ENCODE results near the gene UFSP2.

UFSP2 gene
- 7.9 reads per million, percentile 27 among the genes with 10 or more reads in this experiment for total RNA-seq

GRCh38 chr4:185425647-185426352 is at the start of gene UFSP2:
TSS of gene UFSP2 (minus strand) at chr4:185425964. CDS start at chr4:185425868, 96 bp downstream.
- DNase-seq: peak; percentile 86

- DNase-seq: no peak
Measured at GRCh38 chr4:185473247-185473646, 47.5 kb upstream of the UFSP2 start.

GRCh38 chr4:185472103-185472542 is 46.4 kb upstream of the UFSP2 start:
- no peak for DNase-seq

- peak; percentile 83 for DNase-seq
Measured at GRCh38 chr4:185471235-185472102, 45.7 kb upstream of the UFSP2 start, which contains the start of gene CCDC110. TSS of gene CCDC110 (minus strand) at chr4:185471733. CDS start at chr4:185471683, 50 bp downstream.

GRCh38 chr4:185470501-185471195 is 44.9 kb upstream of the UFSP2 start:
- peak; percentile 48 for DNase-seq

GRCh38 chr4:185469580-185470154 is 43.9 kb upstream of the UFSP2 start:
- DNase-seq: no peak

GRCh38 chr4:185468999-185469398 is 43.2 kb upstream of the UFSP2 start:
- no peak for DNase-seq

- no peak for DNase-seq
Measured at GRCh38 chr4:185467991-185468390, 42.2 kb upstream of the UFSP2 start.

GRCh38 chr4:185467101-185467500 is 41.3 kb upstream of the UFSP2 start:
- DNase-seq: no peak

GRCh38 chr4:185465707-185466106 is 39.9 kb upstream of the UFSP2 start:
- no peak for DNase-seq

GRCh38 chr4:185464887-185465286 is 39.1 kb upstream of the UFSP2 start:
- DNase-seq: no peak

GRCh38 chr4:185464183-185464582 is 38.4 kb upstream of the UFSP2 start:
- no peak for DNase-seq

GRCh38 chr4:185463541-185463940 is 37.8 kb upstream of the UFSP2 start:
- DNase-seq: no peak

GRCh38 chr4:185461565-185461964 is 35.8 kb upstream of the UFSP2 start:
- no peak for DNase-seq

- DNase-seq: no peak
Measured at GRCh38 chr4:185457136-185457535, 31.4 kb upstream of the UFSP2 start.

GRCh38 chr4:185456131-185456530 is 30.4 kb upstream of the UFSP2 start:
- no peak for DNase-seq

GRCh38 chr4:185445209-185445608 is 19.4 kb upstream of the UFSP2 start:
- no peak for DNase-seq

GRCh38 chr4:185441479-185441878 is 15.7 kb upstream of the UFSP2 start:
- no peak for DNase-seq

GRCh38 chr4:185437809-185438208 is 12.0 kb upstream of the UFSP2 start:
- no peak for DNase-seq

GRCh38 chr4:185435466-185435865 is 9.7 kb upstream of the UFSP2 start:
- no peak for DNase-seq

- DNase-seq: no peak
Measured at GRCh38 chr4:185429660-185430059, 3.9 kb upstream of the UFSP2 start.

GRCh38 chr4:185426960-185427688 is 1.4 kb upstream of the UFSP2 start:
- DNase-seq: no peak

All from effector CD4-positive, alpha-beta T cell (primary cell).